SK-N-SH treated with all-trans-retinoic acid at 6 μM for 48 hours (cell line): ENCODE results near the gene VIM.

Source experiments
- ATAC-seq: fragments of 200-7000 bp; cut with Tn5 transposase; 3 replicates; pipeline ENCODE4 v1.9.1; 2020; ENCODE audit warnings: mild to moderate bottlenecking, moderate library complexity
- BACH2 ChIP-seq: fragments of 250-450 bp; sonication (Bioruptor Pico); IDR thresholded peaks from 2 replicates; pipeline ENCODE4 v1.9.0; 2021; ENCODE audit warnings: mild to moderate bottlenecking, borderline replicate concordance
- CSDC2 ChIP-seq: fragments of 250-450 bp; sonication (Bioruptor Pico); IDR thresholded peaks from 2 replicates; pipeline ENCODE4 v1.5.0; 2020; ENCODE audit warnings: mild to moderate bottlenecking, moderate library complexity
- CSRNP3 ChIP-seq: fragments of 250-450 bp; sonication (Bioruptor Pico); IDR thresholded peaks from 2 replicates; pipeline ENCODE4 v1.5.1; 2021; ENCODE audit warnings: mild to moderate bottlenecking, moderate library complexity
- GLIS3 ChIP-seq: fragments of 250-450 bp; sonication (Bioruptor Pico); IDR thresholded peaks from 2 replicates; pipeline ENCODE4 v1.5.0; 2020; ENCODE audit warnings: mild to moderate bottlenecking, moderate library complexity
- ISL1 ChIP-seq: fragments of 250-450 bp; sonication (Bioruptor Pico); IDR thresholded peaks from 2 replicates; pipeline ENCODE4 v2.1.2; 2022; ENCODE audit warnings: mild to moderate bottlenecking, moderate library complexity
- OSR1 ChIP-seq: fragments of 250-450 bp; sonication (Bioruptor Pico); IDR thresholded peaks from 2 replicates; pipeline ENCODE4 v1.8.0; 2022; ENCODE audit warnings: moderate library complexity, mild to moderate bottlenecking, inconsistent platforms
- RARB ChIP-seq: fragments of 250-450 bp; sonication (Bioruptor Pico); IDR thresholded peaks from 2 replicates; pipeline ENCODE4 v1.8.0; 2021; ENCODE audit warnings: mild to moderate bottlenecking, moderate library complexity
- SNAI2 ChIP-seq: fragments of 250-450 bp; sonication (Bioruptor Pico); IDR thresholded peaks from 2 replicates; pipeline ENCODE4 v1.5.0; 2020; ENCODE audit warnings: mild to moderate bottlenecking, moderate library complexity
- TCF4 ChIP-seq: fragments of 250-450 bp; sonication (Bioruptor Pico); IDR thresholded peaks from 2 replicates; pipeline ENCODE4 v1.8.0; 2021; ENCODE audit warnings: mild to moderate bottlenecking, moderate library complexity, borderline replicate concordance
- TSHZ2 ChIP-seq: fragments of 250-450 bp; sonication (Bioruptor Pico); IDR thresholded peaks from 2 replicates; pipeline ENCODE4 v1.5.0; 2020; ENCODE audit warnings: mild to moderate bottlenecking, moderate library complexity
- ZC3H10 ChIP-seq: fragments of 250-450 bp; sonication (Bioruptor Pico); IDR thresholded peaks from 2 replicates; pipeline ENCODE4 v1.5.1; 2021; ENCODE audit warnings: mild to moderate bottlenecking, moderate library complexity
- ZFP3 ChIP-seq: fragments of 250-450 bp; sonication (Bioruptor Pico); IDR thresholded peaks from 2 replicates; pipeline ENCODE4 v1.5.0; 2020; ENCODE audit warnings: mild to moderate bottlenecking, moderate library complexity
- ZFP30 ChIP-seq: fragments of 450-650 bp; formaldehyde crosslinking; IDR thresholded peaks from 2 replicates; pipeline ENCODE4 v1.5.0; 2022; ENCODE audit warnings: mild to moderate bottlenecking, moderate library complexity
- ZNF565 ChIP-seq: fragments of 450-650 bp; formaldehyde crosslinking; conservative IDR thresholded peaks from 2 replicates; pipeline ENCODE4 v1.5.0; 2020; ENCODE audit warnings: low read depth, mild to moderate bottlenecking, moderate library complexity
- ZNF70 ChIP-seq: fragments of 450-650 bp; formaldehyde crosslinking; IDR thresholded peaks from 2 replicates; pipeline ENCODE4 v1.5.0; 2020; ENCODE audit warnings: mild to moderate bottlenecking, moderate library complexity
- ZNF8 ChIP-seq: fragments of 450-650 bp; formaldehyde crosslinking; IDR thresholded peaks from 2 replicates; pipeline ENCODE4 v1.5.0; 2020; ENCODE audit warnings: mild to moderate bottlenecking, moderate library complexity
- TF ChIP-seq, protein P1 (sequence below): fragments of 250-450 bp; sonication (Bioruptor Pico); IDR thresholded peaks from 2 replicates; pipeline ENCODE4 v1.8.0; 2020; ENCODE audit warnings: mild to moderate bottlenecking, moderate library complexity, borderline replicate concordance
- TF ChIP-seq, protein P2 (sequence below): fragments of 250-450 bp; sonication (Bioruptor Pico); IDR thresholded peaks from 2 replicates; pipeline ENCODE4 v1.5.1; 2020; ENCODE audit warnings: low read depth, mild to moderate bottlenecking, moderate library complexity

VIM gene

GRCh38 chr10:17273403-17273802, 45.4 kb downstream of the VIM start:
- TF ChIP-seq, protein P1, sequence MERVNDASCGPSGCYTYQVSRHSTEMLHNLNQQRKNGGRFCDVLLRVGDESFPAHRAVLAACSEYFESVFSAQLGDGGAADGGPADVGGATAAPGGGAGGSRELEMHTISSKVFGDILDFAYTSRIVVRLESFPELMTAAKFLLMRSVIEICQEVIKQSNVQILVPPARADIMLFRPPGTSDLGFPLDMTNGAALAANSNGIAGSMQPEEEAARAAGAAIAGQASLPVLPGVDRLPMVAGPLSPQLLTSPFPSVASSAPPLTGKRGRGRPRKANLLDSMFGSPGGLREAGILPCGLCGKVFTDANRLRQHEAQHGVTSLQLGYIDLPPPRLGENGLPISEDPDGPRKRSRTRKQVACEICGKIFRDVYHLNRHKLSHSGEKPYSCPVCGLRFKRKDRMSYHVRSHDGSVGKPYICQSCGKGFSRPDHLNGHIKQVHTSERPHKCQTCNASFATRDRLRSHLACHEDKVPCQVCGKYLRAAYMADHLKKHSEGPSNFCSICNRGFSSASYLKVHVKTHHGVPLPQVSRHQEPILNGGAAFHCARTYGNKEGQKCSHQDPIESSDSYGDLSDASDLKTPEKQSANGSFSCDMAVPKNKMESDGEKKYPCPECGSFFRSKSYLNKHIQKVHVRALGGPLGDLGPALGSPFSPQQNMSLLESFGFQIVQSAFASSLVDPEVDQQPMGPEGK (CRISPR knock-in tag): no peak
- TF ChIP-seq ZC3H10 (0 out of 2 replicates have a peak, but pooled peaks have one; percentile 14), ZNF565 (no peak)
- ATAC-seq: peak; percentile 62

DNA sequence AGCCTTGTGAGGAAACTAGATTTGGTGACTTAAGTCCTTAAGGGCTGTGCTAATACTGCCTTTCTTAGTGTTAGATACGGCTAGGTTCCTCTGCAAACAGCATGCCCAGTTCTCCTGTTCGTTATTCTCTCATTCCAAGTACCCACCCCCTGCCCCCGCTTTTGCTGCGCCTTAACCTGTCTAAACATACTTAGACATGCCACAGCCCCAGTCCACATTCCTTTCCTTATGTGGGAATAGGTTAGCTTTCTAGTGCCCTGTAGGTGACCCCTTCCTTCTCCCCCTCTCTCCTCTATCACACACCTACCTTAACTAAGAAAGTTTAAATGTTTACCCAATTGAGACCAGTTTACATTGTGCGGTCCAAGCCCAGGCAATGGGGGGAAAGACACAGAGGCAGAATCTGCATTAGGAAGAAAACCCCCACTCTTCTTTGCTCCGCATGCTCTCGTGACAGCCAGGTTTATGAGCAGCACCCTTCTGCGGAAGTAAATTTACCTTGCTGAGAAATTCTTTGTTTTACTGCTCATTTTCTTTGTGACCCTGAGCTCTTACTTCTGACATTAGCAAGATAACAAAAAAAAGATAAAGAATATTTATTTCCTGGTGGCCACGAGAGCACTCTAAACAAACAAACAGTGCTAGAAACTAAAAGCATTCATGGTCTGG, 48.8 kb downstream of the VIM start:
- TF ChIP-seq ZFP30 (CRISPR knock-in tag) (no peak), ZC3H10 (no peak), ZNF70 (CRISPR knock-in tag) (no peak), ZNF8 (CRISPR knock-in tag) (no peak), SNAI2 (CRISPR knock-in tag) (no peak), RARB (CRISPR knock-in tag) (no peak), CSRNP3 (no peak), OSR1 (no peak), GLIS3 (no peak), ISL1 (CRISPR knock-in tag) (no peak), TCF4 (CRISPR knock-in tag) (no peak), ZFP3 (CRISPR knock-in tag) (no peak)
- TF ChIP-seq, protein P1 (CRISPR knock-in tag): no peak
- TF ChIP-seq, protein P2, sequence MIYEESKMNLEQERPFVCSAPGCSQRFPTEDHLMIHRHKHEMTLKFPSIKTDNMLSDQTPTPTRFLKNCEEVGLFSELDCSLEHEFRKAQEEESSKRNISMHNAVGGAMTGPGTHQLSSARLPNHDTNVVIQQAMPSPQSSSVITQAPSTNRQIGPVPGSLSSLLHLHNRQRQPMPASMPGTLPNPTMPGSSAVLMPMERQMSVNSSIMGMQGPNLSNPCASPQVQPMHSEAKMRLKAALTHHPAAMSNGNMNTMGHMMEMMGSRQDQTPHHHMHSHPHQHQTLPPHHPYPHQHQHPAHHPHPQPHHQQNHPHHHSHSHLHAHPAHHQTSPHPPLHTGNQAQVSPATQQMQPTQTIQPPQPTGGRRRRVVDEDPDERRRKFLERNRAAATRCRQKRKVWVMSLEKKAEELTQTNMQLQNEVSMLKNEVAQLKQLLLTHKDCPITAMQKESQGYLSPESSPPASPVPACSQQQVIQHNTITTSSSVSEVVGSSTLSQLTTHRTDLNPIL: no peak
- no peak for ATAC-seq

DNA sequence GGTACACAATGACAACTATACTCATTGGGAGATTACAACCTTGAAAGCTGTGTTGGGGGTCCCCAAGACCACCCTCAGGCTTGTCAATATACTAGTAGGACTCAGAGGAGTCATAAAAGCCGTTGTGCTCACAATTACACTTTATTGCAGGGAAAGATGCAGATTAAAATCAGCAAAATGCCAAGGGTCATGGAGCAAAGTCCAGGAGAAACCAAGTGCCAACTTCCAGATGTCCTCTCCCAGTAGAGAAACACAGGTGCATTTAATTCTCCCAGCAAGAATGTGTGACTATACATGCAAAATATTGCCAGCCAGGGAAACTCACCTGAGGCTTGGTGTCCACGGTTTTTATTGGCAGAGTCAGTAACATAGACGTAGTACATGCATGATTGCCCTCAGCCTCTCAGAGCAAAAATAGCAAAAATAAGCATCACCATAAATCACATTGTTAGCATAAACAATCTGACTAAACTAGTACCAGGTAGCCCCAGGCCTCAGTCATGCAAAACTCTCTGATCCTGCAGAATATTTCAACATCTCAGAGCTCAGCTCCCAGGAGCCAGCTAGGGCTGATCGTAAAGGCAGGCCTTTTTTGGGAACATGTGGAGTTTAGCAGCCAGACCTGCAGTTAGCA, 50.7 kb downstream of the VIM start:
- no peak for TF ChIP-seq ZFP3 (CRISPR knock-in tag)
- no peak for TF ChIP-seq TSHZ2 (CRISPR knock-in tag)
- TF ChIP-seq RARB (CRISPR knock-in tag): no peak
- TF ChIP-seq BACH2 (CRISPR knock-in tag): no peak
- TF ChIP-seq SNAI2 (CRISPR knock-in tag): no peak
- no peak for TF ChIP-seq TCF4 (CRISPR knock-in tag)
- no peak for TF ChIP-seq ZNF8 (CRISPR knock-in tag)
- TF ChIP-seq, protein P1 (CRISPR knock-in tag): no peak
- no peak for TF ChIP-seq CSDC2 (CRISPR knock-in tag)
- no peak for TF ChIP-seq OSR1
- TF ChIP-seq, protein P2: no peak
- no peak for ATAC-seq
